A549 (cell line): ENCODE data around the gene KCNN3. TPM values are rescaled to one million over a fixed set of nuclear protein-coding genes. Genes with fewer than 3 reads are reported as not detected.

Experiments used
- ATAC-seq, 2 experiments: fragments of 200-7000 bp in 1 of 2; fragments of >200 bp in 1 of 2; cut with Nextera tagmentation in 1 of 2; cut with Tn5 transposase in 1 of 2; 3 replicates each; pipeline versions ENCODE4 v1.8.0 to v1.9.1; 2018 to 2020; ENCODE audit warnings: mild to moderate bottlenecking in 1 of 2, moderate library complexity in 1 of 2
- CTCF ChIA-PET: fragments of 300-600 bp; sonication (Branson Sonifier 250); formaldehyde crosslinking; extraction: SDS; loops from one replicate; lab custom pipeline; 2021; ENCODE audit warnings: antibody characterized with exemption, inconsistent platforms; lab: Yijun Ruan, JAX
- POLR2A ChIA-PET: fragments of 350-600 bp; formaldehyde crosslinking; extraction: SDS; loops from one replicate; lab custom pipeline; 2021; ENCODE audit warnings: antibody characterized with exemption, inconsistent platforms; lab: Yijun Ruan, JAX
- DNase-seq, 2 experiments: peaks; one replicate each; pipeline versions ENCODE4 v3.0.0 to v3.0.0-alpha.2; 2011 to 2016; ENCODE audit warnings: low read depth in 1 of 2, low spot score in 1 of 2
- FAIRE-seq: peaks from 2 replicates; lab custom pipeline; 2011; peaks lifted over from hg19 to GRCh38; lab: Jason Lieb, UNC
- H3K27ac ChIP-seq, 2 experiments: fragments of >200 bp; sonication (Bioruptor Twin); formaldehyde crosslinking; 3 replicates each; pipeline ENCODE4 v1.5.1; 2016 to 2017
- H3K4me1 ChIP-seq: fragments of >200 bp; sonication (Bioruptor Twin); formaldehyde crosslinking; 3 replicates; pipeline ENCODE4 v1.6.1; 2016
- H3K4me2 ChIP-seq: fragments of >200 bp; sonication (Bioruptor Twin); formaldehyde crosslinking; 3 replicates; pipeline ENCODE4 v1.6.1; 2016
- H3K4me3 ChIP-seq: fragments of >200 bp; sonication (Bioruptor Twin); formaldehyde crosslinking; 3 replicates; pipeline ENCODE4 v1.5.1; 2016
- H3K9me3 ChIP-seq: fragments of >200 bp; sonication (Bioruptor Twin); formaldehyde crosslinking; 3 replicates; pipeline ENCODE4 v1.6.1; 2016
- BCL3 ChIP-seq: fragments of >200 bp; sonication (Bioruptor Twin); formaldehyde crosslinking; IDR thresholded peaks from 3 replicates; pipeline ENCODE4 v1.6.1; 2016
- CBX2 ChIP-seq: fragments of 200-600 bp; sonication (generic); IDR thresholded peaks from 2 replicates; pipeline ENCODE4 v1.6.1; 2016; ENCODE audit warnings: low read depth, mild to moderate bottlenecking, borderline replicate concordance
- CBX8 ChIP-seq: fragments of 200-600 bp; sonication (generic); IDR thresholded peaks from 2 replicates; pipeline ENCODE4 v1.6.1; 2016
- CEBPB ChIP-seq, 2 experiments: fragments of >200 bp in 1 of 2; sonication (Bioruptor Twin) in 1 of 2; formaldehyde crosslinking in 1 of 2; IDR thresholded peaks; 2 replicates each; pipeline ENCODE4 v1.6.1; 2012 to 2016
- ESRRA ChIP-seq: fragments of 150-350 bp; IDR thresholded peaks from 2 replicates; pipeline ENCODE4 v1.6.1; 2014; ENCODE audit warnings: mild to moderate bottlenecking, low read length, borderline replicate concordance
- FOSB ChIP-seq: fragments of 250-450 bp; sonication (Bioruptor Pico); IDR thresholded peaks from 2 replicates; pipeline ENCODE4 v1.5.0; 2020; ENCODE audit warnings: mild to moderate bottlenecking, moderate library complexity
- HEYL ChIP-seq: fragments of 250-450 bp; sonication (Bioruptor Pico); IDR thresholded peaks from 2 replicates; pipeline ENCODE4 v1.8.0; 2021; ENCODE audit warnings: mild to moderate bottlenecking, moderate library complexity
- KDM1A ChIP-seq: fragments of 200-600 bp; sonication (generic); IDR thresholded peaks from 2 replicates; pipeline ENCODE4 v1.6.1; 2016; ENCODE audit warnings: low read depth, mild to moderate bottlenecking
- MAFK ChIP-seq: fragments of 450-650 bp; IDR thresholded peaks from 2 replicates; pipeline ENCODE4 v1.6.1; 2014; ENCODE audit not compliant: partially characterized antibody
- NFE2L2 ChIP-seq: fragments of 150-350 bp; conservative IDR thresholded peaks from 2 replicates; pipeline ENCODE4 v1.6.1; 2014; ENCODE audit warnings: low read length
- RNF2 ChIP-seq: fragments of 200-600 bp; sonication (generic); IDR thresholded peaks from 2 replicates; pipeline ENCODE4 v1.6.1; 2016; ENCODE audit warnings: low read depth, mild to moderate bottlenecking, antibody characterized with exemption, moderate library complexity, borderline replicate concordance
- TFCP2L1 ChIP-seq: fragments of 250-450 bp; sonication (Bioruptor Pico); IDR thresholded peaks from 2 replicates; pipeline ENCODE4 v1.5.0; 2021; ENCODE audit warnings: mild to moderate bottlenecking
- TP53 ChIP-seq: fragments of 250-450 bp; sonication (Bioruptor Pico); IDR thresholded peaks from 2 replicates; pipeline ENCODE4 v1.5.0; 2021; ENCODE audit warnings: mild to moderate bottlenecking, moderate library complexity
- ZNF302 ChIP-seq: fragments of 250-450 bp; sonication (Bioruptor Pico); IDR thresholded peaks from 2 replicates; pipeline ENCODE4 v1.9.0; 2021; ENCODE audit warnings: inconsistent platforms, mild to moderate bottlenecking, moderate library complexity
- WGBS: methylation state at CpG from one replicate; pipeline ENCODE4 v1.1.6; 2017; ENCODE audit errors: missing lambda C conversion rate; 5-methylcytosine and 5-hydroxymethylcytosine counted together
- polyA plus RNA-seq, 4 experiments: library from polyadenylated mRNA; depleted of rRNA in 3 of 4; stranded (reverse); fragments of >200 nt; fragmentation: RNase III in 1 of 4; extraction: RNeasy Plus Mini Kit Qiagen cat#74134 plus additional on column Dnase treatment in 1 of 4; gene quantifications; 2 replicates in 3 of 4; 3 replicates in 1 of 4; pipeline ENCODE4 v1.2.3, GENCODE V29; 2011 to 2017
- TF ChIP-seq, protein P1 (sequence below): fragments of >200 bp; sonication (Bioruptor Twin); formaldehyde crosslinking; IDR thresholded peaks from 3 replicates; pipeline ENCODE4 v1.5.1; 2016

Gene KCNN3
- polyA plus RNA-seq, 2 of the 4 experiments (the other 2 are of a cell fraction): 0.01 to 0.03 TPM

DNA sequence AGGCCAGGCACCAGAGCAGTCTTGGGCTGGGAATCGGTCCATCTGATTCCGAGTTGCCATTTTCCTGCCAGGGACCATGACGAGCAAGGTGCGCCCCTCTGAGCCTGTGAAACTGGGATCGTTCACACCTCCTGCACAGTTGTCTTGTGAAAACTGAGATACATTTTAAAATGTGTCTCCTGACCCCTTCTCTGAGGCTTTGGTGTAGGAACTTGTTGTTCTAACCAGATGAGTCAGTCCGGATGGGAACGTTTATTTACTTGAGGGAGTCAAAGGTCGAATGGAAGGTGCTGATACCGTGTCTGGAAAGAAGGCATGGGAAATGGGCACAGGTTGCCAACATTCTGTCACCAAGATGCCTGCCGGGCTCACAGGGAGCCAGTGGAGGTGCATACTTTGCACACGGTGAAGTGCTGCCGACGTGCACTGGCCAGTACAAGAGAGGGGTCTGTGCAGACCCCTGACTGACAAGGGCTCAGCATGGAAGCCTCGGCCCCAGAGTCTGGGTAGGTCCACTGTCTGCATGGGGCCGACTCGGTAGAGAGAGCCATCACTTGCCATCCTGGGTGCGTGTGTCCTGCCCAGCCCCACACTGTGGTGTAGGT lies 7.4 kb upstream of the KCNN3 start:
- Histone ChIP-seq H3K27ac (peak overlapping the region; percentile 53 to 67; a peak in 5 of 6 replicates), H3K4me1 (peaks cover 17% of the 10 kb centered on the region), H3K9me3 (no peaks in the 10 kb centered on the region), H3K4me2 (peak overlapping the region; percentile 65)
- no peak for FAIRE-seq
- POLR2A ChIA-PET: interaction anchor here (1.4 kb wide), 1 partner anchor 208 kb away, joined by 5 read pairs; no protein-coding TSS in a partner anchor
- TF ChIP-seq MAFK: no peak
- TF ChIP-seq, all 56 proteins: peak for 0
- CTCF ChIA-PET: interaction anchor here (0.9 to 4.8 kb wide), 25 partner anchors 9 to 397 kb away, joined by 3 to 72 read pairs (median 8); partner anchors contain the start of genes CHRNB2 and KCNN3
- DNase-seq: peak in 1 of 2 experiments; percentile 63
- 38% methylated on average over 15 of the region's 17 CpGs for WGBS
- no peak overlapping the region for H3K4me3 ChIP-seq
- ATAC-seq: peak; percentile 10 to 58; a peak in 3 of 6 replicates

GRCh38 chr1:154876842-154877369 lies 6.8 kb upstream of the KCNN3 start:
- WGBS: 68% methylated on average over 3 of the region's 3 CpGs
- DNase-seq (no peak), ATAC-seq (no peak; a peak in 1 of 6 replicates), FAIRE-seq (no peak)
- peak overlapping the region; percentile 39 to 67; a peak in 5 of 6 replicates for H3K27ac ChIP-seq
- ChIA-PET CTCF (interaction anchor here (1.0 to 4.8 kb wide), 8 partner anchors 19 to 396 kb away, joined by 3 to 72 read pairs (median 4); partner anchors contain the start of gene SHC1), POLR2A (interaction anchor here (0.6 kb wide), 1 partner anchor 404 kb away, joined by 3 read pairs; no protein-coding TSS in a partner anchor)
- H3K4me3 ChIP-seq: no peak overlapping the region
- H3K4me2 ChIP-seq: peak overlapping the region; percentile 65
- H3K4me1 ChIP-seq: peaks cover 17% of the 10 kb centered on the region
- no peak for TF ChIP-seq FOSB (CRISPR knock-in tag)
- TF ChIP-seq TP53 (CRISPR knock-in tag): no peak
- TF ChIP-seq CBX2: no peak
- TF ChIP-seq KDM1A: peak; percentile 74; the same call in 1 of the 2 replicates
- TF ChIP-seq ZNF302 (CRISPR knock-in tag): no peak
- no peak for TF ChIP-seq BCL3
- H3K9me3 ChIP-seq: no peaks in the 10 kb centered on the region

GRCh38 chr1:154874465-154874864 lies 4.4 kb upstream of the KCNN3 start:
- CTCF ChIA-PET: interaction anchor here (1.0 to 4.3 kb wide), 11 partner anchors 10 to 315 kb away, joined by 3 to 25 read pairs (median 3); no protein-coding TSS in a partner anchor
- FAIRE-seq: no peak
- no peak overlapping the region for H3K4me2 ChIP-seq

DNA sequence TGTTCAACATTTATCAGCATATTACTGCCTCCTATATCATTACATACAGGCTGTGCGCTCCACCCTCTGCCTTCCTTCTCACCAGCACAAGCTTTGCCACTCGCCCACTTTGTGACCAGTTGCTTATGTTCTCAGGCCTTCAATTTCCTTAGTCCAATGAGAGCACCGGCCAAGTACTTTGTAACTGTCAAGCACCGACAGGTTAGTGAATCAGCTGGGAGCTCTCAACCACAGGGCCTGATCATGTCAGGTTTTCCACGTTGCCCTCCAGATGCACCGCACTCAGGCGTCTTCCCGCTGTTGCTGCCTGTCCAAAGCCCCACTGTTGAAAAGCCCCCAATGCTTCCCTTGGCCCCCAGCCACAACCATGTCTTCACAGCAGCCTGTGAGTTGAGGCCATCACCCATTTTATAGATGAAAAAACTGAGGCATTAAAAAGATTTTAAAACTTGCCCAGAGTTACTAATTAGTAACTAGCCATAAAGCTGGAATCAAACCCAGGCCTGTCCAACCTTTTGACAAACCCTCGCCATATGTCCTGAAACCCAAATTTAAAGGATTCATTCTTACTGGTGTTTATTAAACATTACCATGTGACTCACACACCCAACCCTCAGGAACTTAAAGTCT lies 3.4 kb upstream of the KCNN3 start:
- Histone ChIP-seq H3K4me1 (peaks cover 20% of the 10 kb centered on the region), H3K4me2 (no peak overlapping the region), H3K4me3 (no peak overlapping the region), H3K9me3 (no peaks in the 10 kb centered on the region), H3K27ac (no peak overlapping the region)
- ChIA-PET POLR2A (no interaction called here), CTCF (interaction anchor here (0.7 to 4.3 kb wide), 11 partner anchors 9 to 314 kb away, joined by 3 to 25 read pairs (median 3); no protein-coding TSS in a partner anchor)
- TF ChIP-seq KDM1A: peak; percentile 63; the same call in 1 of the 2 replicates
- no peak for TF ChIP-seq ESRRA
- FAIRE-seq: no peak
- ATAC-seq: no peak
- DNase-seq: no peak
- WGBS: 84% methylated on average over 9 of the region's 9 CpGs

More at GRCh38 chr1:154874465-154874864, 4.4 kb upstream of the KCNN3 start:
- ATAC-seq (no peak), DNase-seq (no peak)
- TF ChIP-seq RNF2 (no peak), NFE2L2 (no peak), CEBPB (IDR thresholded peaks at IDR 0.05) (no peak), HEYL (no peak), CBX8 (no peak), TFCP2L1 (no peak)
- TF ChIP-seq, protein P1, sequence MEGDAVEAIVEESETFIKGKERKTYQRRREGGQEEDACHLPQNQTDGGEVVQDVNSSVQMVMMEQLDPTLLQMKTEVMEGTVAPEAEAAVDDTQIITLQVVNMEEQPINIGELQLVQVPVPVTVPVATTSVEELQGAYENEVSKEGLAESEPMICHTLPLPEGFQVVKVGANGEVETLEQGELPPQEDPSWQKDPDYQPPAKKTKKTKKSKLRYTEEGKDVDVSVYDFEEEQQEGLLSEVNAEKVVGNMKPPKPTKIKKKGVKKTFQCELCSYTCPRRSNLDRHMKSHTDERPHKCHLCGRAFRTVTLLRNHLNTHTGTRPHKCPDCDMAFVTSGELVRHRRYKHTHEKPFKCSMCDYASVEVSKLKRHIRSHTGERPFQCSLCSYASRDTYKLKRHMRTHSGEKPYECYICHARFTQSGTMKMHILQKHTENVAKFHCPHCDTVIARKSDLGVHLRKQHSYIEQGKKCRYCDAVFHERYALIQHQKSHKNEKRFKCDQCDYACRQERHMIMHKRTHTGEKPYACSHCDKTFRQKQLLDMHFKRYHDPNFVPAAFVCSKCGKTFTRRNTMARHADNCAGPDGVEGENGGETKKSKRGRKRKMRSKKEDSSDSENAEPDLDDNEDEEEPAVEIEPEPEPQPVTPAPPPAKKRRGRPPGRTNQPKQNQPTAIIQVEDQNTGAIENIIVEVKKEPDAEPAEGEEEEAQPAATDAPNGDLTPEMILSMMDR: no peak
- peaks cover 20% of the 10 kb centered on the region for H3K4me1 ChIP-seq
- no peaks in the 10 kb centered on the region for H3K9me3 ChIP-seq
- 77% methylated on average over 5 of the region's 5 CpGs for WGBS
- H3K27ac ChIP-seq: no peak overlapping the region
- no peak overlapping the region for H3K4me3 ChIP-seq
- POLR2A ChIA-PET: no interaction called here
